ENCODE data around the gene ANKRD36B.
"Not testable (repeated sequence)": the region's sequence is repeated elsewhere in the genome, so short reads cannot be mapped to it uniquely, and the experiment has no call there.

ANKRD36B gene

GRCh38 chr2:97548536-97548935 lies 41.1 kb downstream of the ANKRD36B start:
- DNase-seq, result not testable (repeated sequence)

DNA sequence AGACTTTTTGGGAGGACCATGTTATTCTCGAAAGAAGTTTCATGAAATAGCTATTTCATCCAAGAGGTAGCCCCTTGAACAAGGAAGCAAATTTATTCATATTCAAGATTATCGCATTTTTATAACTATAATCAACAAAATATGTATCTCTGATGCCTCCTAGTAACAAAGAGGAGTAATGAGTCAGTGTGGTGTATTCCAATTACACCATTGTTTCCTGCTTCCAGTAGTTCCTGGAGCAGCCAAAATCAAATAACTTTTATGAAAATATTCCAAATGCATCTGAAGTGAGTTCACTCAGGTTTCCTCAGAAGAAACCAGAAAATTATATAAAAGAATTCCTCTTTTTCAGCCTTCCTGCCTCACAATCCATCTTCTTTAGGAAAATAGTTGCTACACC lies 43.0 kb downstream of the ANKRD36B start:
- no peak for DNase-seq

- not testable (repeated sequence) for DNase-seq
Observed at GRCh38 chr2:97544911-97545310, 44.8 kb downstream of the ANKRD36B start.

DNA sequence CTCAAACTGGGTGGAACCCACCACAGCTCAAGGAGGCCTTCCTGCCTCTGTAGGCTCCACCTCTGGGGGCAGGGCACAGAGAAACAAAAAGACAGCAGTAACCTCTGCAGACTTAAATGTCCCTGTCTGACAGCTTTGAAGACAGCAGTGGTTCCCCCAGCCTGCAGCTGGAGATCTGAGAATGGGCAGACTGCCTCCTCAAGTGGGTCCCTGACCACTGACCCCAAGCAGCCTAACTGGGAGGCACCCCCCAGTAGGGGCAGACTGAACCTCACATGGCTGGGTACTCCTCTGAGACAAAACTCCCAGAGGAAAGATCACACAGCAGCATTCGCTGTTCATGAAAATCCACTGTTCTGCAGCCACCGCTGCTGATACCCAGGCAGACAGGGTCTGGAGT lies 63.8 kb downstream of the ANKRD36B start:
- not testable (repeated sequence) for DNase-seq

DNA sequence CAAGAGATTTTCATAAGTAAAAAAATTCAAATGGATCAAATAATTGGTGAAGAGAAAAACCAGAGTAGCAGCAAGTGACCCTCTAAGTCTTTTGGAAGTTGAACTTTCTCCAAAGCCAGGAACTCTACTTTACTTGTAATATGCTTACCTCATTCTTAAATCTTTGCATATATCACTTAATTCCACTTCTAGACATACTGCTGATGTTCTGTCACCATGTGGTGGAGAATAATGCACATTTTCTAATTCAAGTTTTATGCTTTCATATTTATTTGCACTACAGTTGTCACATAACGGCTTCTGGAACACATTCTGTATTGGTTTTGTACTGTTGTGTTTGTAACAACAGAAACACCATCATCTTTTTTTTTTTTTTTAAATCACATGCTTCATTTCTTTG lies 65.9 kb downstream of the ANKRD36B start:
- not testable (repeated sequence) for DNase-seq

DNA sequence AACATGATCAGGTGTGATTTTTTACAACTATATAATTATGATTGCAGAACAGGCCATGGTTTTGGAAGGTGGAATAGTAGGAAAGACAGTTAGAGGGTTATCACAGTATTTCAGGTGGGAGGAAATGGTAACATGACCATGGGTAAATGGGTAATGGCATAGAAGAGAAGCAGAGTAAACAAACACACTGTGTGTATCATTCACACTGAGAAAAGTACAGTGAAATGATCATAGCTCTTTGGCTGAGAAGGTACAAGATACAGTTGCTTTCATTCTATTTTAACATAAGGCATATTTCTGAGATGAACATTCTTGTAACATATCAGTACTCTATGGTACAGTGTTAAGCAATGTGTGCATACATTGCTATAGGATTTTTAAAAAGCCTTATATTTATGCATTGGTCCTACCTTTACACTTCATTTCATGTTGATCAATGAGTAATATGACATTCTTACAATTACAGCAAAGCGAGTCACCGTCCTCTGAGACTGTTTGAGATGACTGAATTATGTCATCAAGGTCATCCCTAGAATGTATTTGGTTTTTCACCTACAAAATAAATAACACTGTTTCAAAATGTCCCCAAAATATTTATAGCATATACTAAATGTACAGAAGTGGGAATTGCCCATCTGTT lies 66.6 kb downstream of the ANKRD36B start:
- DNase-seq, result not testable (repeated sequence)

GRCh38 chr2:97495651-97496050 lies 94.0 kb downstream of the ANKRD36B start:
- not testable (repeated sequence) for DNase-seq

DNA sequence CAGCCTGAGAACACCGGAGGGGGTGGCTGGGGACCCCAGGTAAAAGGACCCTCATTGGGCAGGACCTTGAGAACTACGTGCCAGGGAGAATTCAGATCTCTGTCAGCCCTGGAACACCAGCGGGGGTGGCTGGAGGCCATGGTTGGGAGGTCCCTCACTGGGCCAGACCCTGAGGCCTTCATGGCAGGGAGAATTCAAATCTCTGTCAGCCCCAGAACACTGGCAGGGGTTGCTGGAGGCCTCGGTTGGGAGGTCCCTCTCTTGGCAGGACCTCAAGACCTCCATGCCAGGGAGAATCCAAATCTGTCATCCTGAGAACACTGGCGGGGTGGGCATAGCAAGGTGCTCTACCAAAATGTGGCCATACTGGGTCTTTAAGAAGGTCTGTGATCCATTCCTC lies 99.5 kb downstream of the ANKRD36B start:
- DNase-seq, result not testable (repeated sequence)
